ENCODE measurements around the gene TNNC2. TPM values are rescaled to one million over a fixed set of nuclear protein-coding genes. Genes with fewer than 3 reads are reported as not detected.
A peak's percentile ranks its signal among the peaks of the same experiment; 100 is the strongest.
"Not testable (repeated sequence)": the region's sequence is repeated elsewhere in the genome, so short reads cannot be mapped to it uniquely, and the experiment has no call there.

TNNC2 gene
- total RNA-seq, 8 experiments from 2014 or later = 0.37 to 1.2 (median 0.47) TPM; not detected in 3

- H3K4me1 ChIP-seq (replicated peaks in 1 of 2) = peaks cover 0 to 6% of the 10 kb centered on the region in 2 donors
- in situ Hi-C loops (cut with MboI; ENCODE audit: low pct_unique_long_range_greater_than_20kb in 2 of 9, low sequenced_read_pairs in 9 of 9, unreplicated experiment in 9 of 9) = no loop called here
- no peak overlapping the region for H3K4me3 ChIP-seq
- no peak for ATAC-seq (replicated peaks in 6 of 8)
- 43 to 100% (median 96%) methylated on average over 2 to 8 of the region's 8 CpGs for WGBS, 10 experiments
- no peak overlapping the region for H3K27ac ChIP-seq
Measured at GRCh38 chr20:45810191-45810970, 16.7 kb downstream of the TNNC2 start.

GRCh38 chr20:45801851-45802250 is 25.3 kb downstream of the TNNC2 start:
- in situ Hi-C loops (cut with MboI; ENCODE audit: low pct_unique_long_range_greater_than_20kb in 2 of 9, low sequenced_read_pairs in 9 of 9, unreplicated experiment in 9 of 9) = no loop called here

GRCh38 chr20:45798935-45799642 is 28.0 kb downstream of the TNNC2 start:
- no peak overlapping the region for H3K27ac ChIP-seq
- no peak overlapping the region for H3K4me3 ChIP-seq
- in situ Hi-C loops (cut with MboI; ENCODE audit: low pct_unique_long_range_greater_than_20kb in 2 of 9, low sequenced_read_pairs in 9 of 9, unreplicated experiment in 9 of 9) = no loop called here
- ATAC-seq (replicated peaks in 6 of 8) = peak in 6 of 8 experiments; percentile 36 to 96 (median 81)
- no peaks in the 10 kb centered on the region for H3K4me1 ChIP-seq (replicated peaks in 1 of 2)
- 0 to 67% (median 32%) methylated on average over 1 to 4 of the region's 4 CpGs; no CpG with 5 or more reads in 1 of the 10 experiments for WGBS, 10 experiments

More at GRCh38 chr20:45801851-45802250, 25.3 kb downstream of the TNNC2 start:
- Histone ChIP-seq H3K4me3 (no peak overlapping the region), H3K4me1 (replicated peaks in 1 of 2) (no peaks in the 10 kb centered on the region), H3K27ac (no peak overlapping the region)
- WGBS, 10 experiments = 83 to 100% (median 84%) methylated on average over 1 to 6 of the region's 7 CpGs; no CpG with 5 or more reads in 5 of the 10 experiments
- ATAC-seq (replicated peaks in 6 of 8) = no peak

DNA sequence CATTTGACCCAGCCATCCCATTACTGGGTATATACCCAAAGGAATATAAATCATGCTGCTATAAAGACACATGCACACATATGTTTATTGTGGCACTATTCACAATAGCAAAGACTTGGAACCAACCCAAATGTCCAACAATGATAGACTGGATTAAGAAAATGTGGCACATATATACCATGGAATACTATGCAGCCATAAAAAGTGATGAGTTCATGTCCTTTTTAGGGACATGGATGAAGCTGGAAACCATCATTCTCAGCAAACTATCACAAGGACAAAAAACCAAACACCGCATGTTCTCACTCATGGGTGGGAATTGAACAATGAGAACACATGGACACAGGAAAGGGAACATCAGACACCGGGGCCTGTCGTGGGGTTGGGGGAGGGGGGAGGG is 29.2 kb downstream of the TNNC2 start:
- WGBS, 10 experiments = no CpG with 5 or more reads among the region's 3 CpGs
- ATAC-seq (replicated peaks in 6 of 8); H3K4me1 ChIP-seq (replicated peaks in 1 of 2); in situ Hi-C loops (cut with MboI; ENCODE audit: low pct_unique_long_range_greater_than_20kb in 2 of 9, low sequenced_read_pairs in 9 of 9, unreplicated experiment in 9 of 9); H3K4me3 ChIP-seq; H3K27ac ChIP-seq: not testable (repeated sequence)

DNA sequence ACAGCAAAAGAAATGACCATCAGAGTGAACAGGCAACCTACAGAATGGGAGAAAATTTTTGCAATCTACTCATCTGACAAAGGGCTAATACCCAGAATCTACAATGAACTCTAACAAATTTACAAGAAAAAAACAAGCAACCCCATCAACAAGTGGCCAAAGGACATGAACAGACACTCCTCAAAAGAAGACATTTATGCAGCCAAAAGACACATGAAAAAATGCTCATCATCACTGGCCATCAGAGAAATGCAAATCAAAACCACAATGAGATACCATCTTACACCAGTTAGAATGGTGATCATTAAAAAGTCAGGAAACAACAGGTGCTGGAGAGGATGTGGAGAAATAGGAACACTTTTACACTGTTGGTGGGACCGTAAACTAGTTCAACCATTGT is 29.6 kb downstream of the TNNC2 start:
- H3K4me1 ChIP-seq (replicated peaks in 1 of 2); in situ Hi-C loops (cut with MboI; ENCODE audit: low pct_unique_long_range_greater_than_20kb in 2 of 9, low sequenced_read_pairs in 9 of 9, unreplicated experiment in 9 of 9); ATAC-seq (replicated peaks in 6 of 8); H3K27ac ChIP-seq; H3K4me3 ChIP-seq: not testable (repeated sequence)
- WGBS, 10 experiments = no CpG with 5 or more reads among the region's 1 CpG

GRCh38 chr20:45796337-45797065 is 30.6 kb downstream of the TNNC2 start:
- WGBS, 10 experiments = 87 to 100% (median 96%) methylated on average over 3 to 11 of the region's 11 CpGs; no CpG with 5 or more reads in 1 of the 10 experiments
- no peak for ATAC-seq (replicated peaks in 6 of 8)

DNA sequence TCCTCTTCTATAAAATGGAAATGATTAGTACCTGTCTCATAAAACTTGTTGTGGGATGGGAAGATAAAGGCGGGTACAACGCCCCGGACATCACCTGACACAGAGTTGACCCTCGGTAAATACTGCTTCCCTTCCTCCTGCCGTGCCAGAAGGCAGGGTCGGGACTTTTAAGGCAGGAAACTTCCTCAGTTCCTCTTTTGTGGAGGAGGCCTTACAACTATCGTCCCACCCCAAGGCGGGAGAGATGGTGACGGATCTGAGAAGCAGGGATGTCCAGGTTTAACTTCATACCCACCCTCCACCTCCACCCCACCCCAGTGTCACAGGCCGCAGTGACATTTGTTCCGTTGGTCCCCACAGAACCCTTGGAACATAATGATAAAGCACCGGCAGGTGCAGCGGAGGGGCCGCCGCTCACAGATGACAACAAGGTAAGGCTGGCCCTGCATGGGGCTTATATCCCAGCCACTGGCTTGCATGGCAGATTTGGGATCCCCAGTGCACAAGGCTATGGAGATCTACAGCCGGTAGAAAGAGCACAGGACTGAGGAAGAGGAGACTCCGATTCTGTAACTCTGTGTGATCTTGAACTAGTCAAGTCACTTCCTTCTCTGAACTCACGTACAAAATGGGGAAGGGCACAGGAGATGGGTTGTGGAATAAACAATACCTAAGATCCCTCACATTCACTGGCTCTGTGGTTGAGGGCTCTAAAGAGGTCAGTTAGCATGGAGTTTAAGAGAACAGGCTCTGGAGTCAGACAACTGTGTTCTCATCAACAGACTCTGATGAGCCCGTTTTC is 34.6 kb downstream of the TNNC2 start:
- H3K27ac ChIP-seq = peak overlapping the region; percentile 85 to 95
- in situ Hi-C loops (cut with MboI; ENCODE audit: low pct_unique_long_range_greater_than_20kb in 2 of 9, low sequenced_read_pairs in 9 of 9, unreplicated experiment in 9 of 9) = no loop called here
- peak overlapping the region; percentile 86 to 100 (median 95) for H3K4me3 ChIP-seq
- ATAC-seq (replicated peaks in 6 of 8) = no peak
- 12 to 68% (median 28%) methylated on average over 2 to 11 of the region's 19 CpGs; no CpG with 5 or more reads in 2 of the 10 experiments for WGBS, 10 experiments
- peaks cover 4 to 8% of the 10 kb centered on the region in 2 donors for H3K4me1 ChIP-seq (replicated peaks in 1 of 2)

More at GRCh38 chr20:45796337-45797065, 30.6 kb downstream of the TNNC2 start:
- Histone ChIP-seq H3K27ac (no peak overlapping the region), H3K4me1 (replicated peaks in 1 of 2) (peaks cover under 1 to 6% of the 10 kb centered on the region in 2 donors), H3K4me3 (no peak overlapping the region)
- in situ Hi-C loops (cut with MboI; ENCODE audit: low pct_unique_long_range_greater_than_20kb in 2 of 9, low sequenced_read_pairs in 9 of 9, unreplicated experiment in 9 of 9) = no loop called here

- 45 to 75% (median 57%) methylated on average over 1 to 3 of the region's 3 CpGs; no CpG with 5 or more reads in 1 of the 10 experiments for WGBS, 10 experiments
- H3K27ac ChIP-seq = no peak overlapping the region
- H3K4me1 ChIP-seq (replicated peaks in 1 of 2) = peaks cover 4 to 8% of the 10 kb centered on the region in 2 donors
- no peak overlapping the region for H3K4me3 ChIP-seq
- in situ Hi-C loops (cut with MboI; ENCODE audit: low pct_unique_long_range_greater_than_20kb in 2 of 9, low sequenced_read_pairs in 9 of 9, unreplicated experiment in 9 of 9) = no loop called here
- no peak for ATAC-seq (replicated peaks in 6 of 8)
Measured at GRCh38 chr20:45788351-45788750, 38.8 kb downstream of the TNNC2 start.

DNA sequence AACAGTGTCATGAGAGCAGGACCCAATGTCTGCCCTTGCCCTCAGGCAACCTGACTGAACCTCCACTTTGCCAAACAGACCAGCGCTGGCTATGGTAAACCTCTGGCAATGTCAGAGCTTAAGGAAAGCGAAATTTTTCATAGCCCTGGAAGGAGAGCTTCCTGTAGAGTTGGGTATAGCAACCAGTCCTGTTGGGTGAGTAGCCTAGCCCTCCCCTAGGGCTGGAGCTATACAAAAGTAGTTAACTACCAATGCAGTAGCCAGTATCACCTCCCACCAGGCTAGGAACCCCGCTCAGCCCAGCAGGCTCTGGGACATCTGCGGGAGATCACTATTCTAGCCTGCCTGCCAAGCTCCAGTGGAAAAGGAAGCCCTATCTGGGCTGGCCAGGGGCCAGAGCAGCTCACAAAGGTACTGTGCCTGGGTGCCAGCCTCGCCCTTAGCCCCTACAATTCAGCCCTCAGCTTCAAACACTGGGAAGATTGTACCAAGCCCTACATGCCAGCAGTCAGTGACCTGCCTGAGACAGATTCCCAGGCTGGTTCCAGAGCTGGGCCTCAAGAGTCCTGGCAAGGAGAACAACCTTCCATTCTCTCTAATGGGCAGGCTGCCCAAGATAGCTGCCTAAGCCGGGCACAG is 43.3 kb downstream of the TNNC2 start:
- in situ Hi-C loops (cut with MboI; ENCODE audit: low pct_unique_long_range_greater_than_20kb in 2 of 9, low sequenced_read_pairs in 9 of 9, unreplicated experiment in 9 of 9) = no loop called here
- ATAC-seq (replicated peaks in 6 of 8) = no peak
- H3K27ac ChIP-seq = no peak overlapping the region
- H3K4me3 ChIP-seq = no peak overlapping the region
- H3K4me1 ChIP-seq (replicated peaks in 1 of 2) = no peaks in the 10 kb centered on the region
- 67 to 93% (median 72%) methylated on average over 1 to 4 of the region's 6 CpGs; no CpG with 5 or more reads in 4 of the 10 experiments for WGBS, 10 experiments

GRCh38 chr20:45782890-45783289 is 44.2 kb downstream of the TNNC2 start:
- no peak overlapping the region for H3K4me3 ChIP-seq
- in situ Hi-C loops (cut with MboI; ENCODE audit: low pct_unique_long_range_greater_than_20kb in 2 of 9, low sequenced_read_pairs in 9 of 9, unreplicated experiment in 9 of 9) = no loop called here
- 67 to 86% (median 76%) methylated on average over 1 to 4 of the region's 4 CpGs; no CpG with 5 or more reads in 4 of the 10 experiments for WGBS, 10 experiments
- ATAC-seq (replicated peaks in 6 of 8) = no peak
- no peak overlapping the region for H3K27ac ChIP-seq
- H3K4me1 ChIP-seq (replicated peaks in 1 of 2) = no peaks in the 10 kb centered on the region

DNA sequence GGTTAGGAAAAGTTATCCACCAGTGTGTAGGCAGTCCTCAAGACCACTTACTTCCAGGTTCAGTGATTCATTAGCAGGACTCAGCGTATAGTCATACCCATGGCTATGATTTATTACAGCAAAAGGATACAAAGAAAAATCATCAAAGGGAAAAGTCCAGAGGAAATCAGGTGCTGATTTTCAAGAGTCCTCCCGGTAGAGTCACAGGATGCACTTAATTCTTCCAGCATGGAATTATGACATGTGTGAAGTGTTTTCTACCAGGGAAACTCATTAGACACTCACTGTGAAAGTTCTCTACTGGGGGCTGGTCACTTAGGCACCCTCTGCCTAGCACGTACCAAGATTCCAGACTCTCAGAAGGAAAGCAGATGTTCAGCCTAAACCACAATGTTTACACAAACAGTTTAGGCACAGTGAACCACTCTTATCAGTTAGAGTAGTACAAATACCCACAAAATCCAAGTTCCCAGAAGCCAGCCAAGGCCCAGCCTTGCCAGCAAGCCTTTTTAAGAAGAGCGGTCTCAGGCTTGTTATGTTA is 45.7 kb downstream of the TNNC2 start:
- no peak overlapping the region for H3K4me3 ChIP-seq
- WGBS, 10 experiments = 29 to 94% (median 73%) methylated on average over 1 to 4 of the region's 4 CpGs; no CpG with 5 or more reads in 1 of the 10 experiments
- no peak for ATAC-seq (replicated peaks in 6 of 8)
- in situ Hi-C loops (cut with MboI; ENCODE audit: low pct_unique_long_range_greater_than_20kb in 2 of 9, low sequenced_read_pairs in 9 of 9, unreplicated experiment in 9 of 9) = no loop called here
- H3K27ac ChIP-seq = no peak overlapping the region
- H3K4me1 ChIP-seq (replicated peaks in 1 of 2) = no peaks in the 10 kb centered on the region

DNA sequence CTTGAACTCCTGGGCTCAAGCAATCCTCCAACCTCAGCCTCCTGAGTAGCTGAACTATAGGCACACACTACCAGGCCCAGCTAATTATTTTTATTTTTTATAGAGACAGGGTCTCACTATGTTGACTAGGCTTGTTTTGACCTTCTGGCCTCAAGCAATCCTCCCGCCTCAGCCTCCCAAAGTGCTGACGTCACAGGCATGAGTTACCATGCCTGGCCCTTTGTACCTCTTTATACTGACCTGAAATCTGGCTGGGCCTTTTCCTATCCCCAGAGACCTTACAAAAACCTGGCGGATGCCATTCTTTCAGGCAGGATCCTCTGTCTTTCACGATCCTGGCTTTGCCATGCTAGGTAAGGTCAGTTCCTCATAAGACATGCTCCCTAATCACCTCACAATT is 47.0 kb downstream of the TNNC2 start:
- Histone ChIP-seq H3K27ac (no peak overlapping the region), H3K4me1 (replicated peaks in 1 of 2) (no peaks in the 10 kb centered on the region), H3K4me3 (no peak overlapping the region)
- WGBS, 10 experiments = 40 to 100% (median 83%) methylated on average over 1 to 3 of the region's 4 CpGs; no CpG with 5 or more reads in 4 of the 10 experiments
- no peak for ATAC-seq (replicated peaks in 6 of 8)
- in situ Hi-C loops (cut with MboI; ENCODE audit: low pct_unique_long_range_greater_than_20kb in 2 of 9, low sequenced_read_pairs in 9 of 9, unreplicated experiment in 9 of 9) = no loop called here

Measured in motor neuron (in vitro differentiated cells).